GM03348 (cell line): ENCODE data around the gene NUPR1.
"Not testable (repeated sequence)": the region's sequence is repeated elsewhere in the genome, so short reads cannot be mapped to it uniquely, and the experiment has no call there.

Experiments used
- DNase-seq: peaks from one replicate; pipeline ENCODE4 v3.0.0; 2012; ENCODE audit warnings: low spot score

The NUPR1 gene, protein sequence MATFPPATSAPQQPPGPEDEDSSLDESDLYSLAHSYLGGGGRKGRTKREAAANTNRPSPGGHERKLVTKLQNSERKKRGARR

DNA sequence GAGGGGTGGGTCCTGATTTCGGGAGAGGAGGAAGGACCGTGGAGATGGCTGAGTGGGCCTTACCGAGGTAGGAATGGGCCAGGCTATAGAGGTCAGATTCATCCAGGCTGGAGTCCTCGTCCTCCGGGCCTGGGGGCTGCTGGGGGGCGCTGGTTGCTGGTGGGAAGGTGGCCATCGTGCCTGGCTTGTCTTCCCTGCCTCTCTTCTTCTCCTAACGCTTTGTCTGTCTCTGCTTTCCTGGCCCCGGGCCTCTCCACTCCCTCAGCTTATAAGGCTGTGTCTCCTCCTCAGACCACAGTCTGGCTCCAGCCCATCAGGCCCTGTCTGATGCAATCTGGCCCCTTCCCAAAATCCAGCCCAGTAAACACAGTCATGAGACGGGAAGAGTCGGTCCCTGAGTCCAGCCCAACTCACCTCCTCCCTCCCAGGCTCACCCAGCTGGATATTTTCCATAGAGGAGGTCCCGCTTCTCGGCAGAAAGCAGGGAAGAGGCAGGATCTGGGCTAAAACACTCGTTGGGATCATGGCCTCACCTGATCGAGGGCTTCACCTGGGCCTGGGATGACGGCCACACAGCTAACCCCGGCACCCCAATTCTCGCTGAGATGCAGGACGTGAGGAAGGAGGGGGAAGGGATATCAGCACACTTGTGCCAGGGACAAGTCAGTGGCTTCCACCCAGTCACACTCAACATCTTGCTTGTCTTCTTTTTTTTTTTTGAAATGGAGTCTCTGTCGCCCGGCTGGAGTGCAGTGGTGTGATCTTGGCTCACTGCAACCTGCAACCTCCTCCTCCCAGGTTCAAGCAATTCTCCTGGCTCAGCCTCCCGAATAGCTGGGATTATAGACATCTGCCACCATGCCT, at the start of gene NUPR1:
Gene NUPR1 (minus strand): TSS at position 242 of the 864 bp plus-strand sequence. CDS start 67 bp downstream, at position 175.
- peak; percentile 98 for DNase-seq

DNA sequence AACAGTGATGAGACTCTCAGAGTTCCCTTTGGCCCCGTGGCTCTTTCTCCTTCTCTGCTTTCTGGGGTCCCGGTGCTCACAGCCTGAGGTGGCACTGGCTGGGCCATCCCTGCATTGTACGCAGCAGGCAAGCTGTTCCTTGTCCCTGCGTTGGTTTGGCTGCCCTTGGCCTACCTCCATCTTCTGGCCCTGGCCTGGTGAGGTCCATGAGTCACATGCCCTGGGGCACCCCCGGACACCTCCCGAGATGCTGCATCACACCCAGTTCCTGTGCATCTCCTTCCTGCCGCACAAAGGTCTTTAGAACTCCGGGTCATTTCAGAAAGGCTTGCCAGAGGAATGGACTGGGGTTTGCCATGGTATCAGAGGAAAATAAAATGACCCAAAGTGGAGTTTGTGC, 48.6 kb upstream of the NUPR1 start:
- DNase-seq, result no peak

- DNase-seq, result no peak
Observed at GRCh38 chr16:28586466-28586865, 47.7 kb upstream of the NUPR1 start.

GRCh38 chr16:28585674-28586073, 46.9 kb upstream of the NUPR1 start:
- no peak for DNase-seq

GRCh38 chr16:28580726-28581315, 42.0 kb upstream of the NUPR1 start:
- DNase-seq, result no peak

DNA sequence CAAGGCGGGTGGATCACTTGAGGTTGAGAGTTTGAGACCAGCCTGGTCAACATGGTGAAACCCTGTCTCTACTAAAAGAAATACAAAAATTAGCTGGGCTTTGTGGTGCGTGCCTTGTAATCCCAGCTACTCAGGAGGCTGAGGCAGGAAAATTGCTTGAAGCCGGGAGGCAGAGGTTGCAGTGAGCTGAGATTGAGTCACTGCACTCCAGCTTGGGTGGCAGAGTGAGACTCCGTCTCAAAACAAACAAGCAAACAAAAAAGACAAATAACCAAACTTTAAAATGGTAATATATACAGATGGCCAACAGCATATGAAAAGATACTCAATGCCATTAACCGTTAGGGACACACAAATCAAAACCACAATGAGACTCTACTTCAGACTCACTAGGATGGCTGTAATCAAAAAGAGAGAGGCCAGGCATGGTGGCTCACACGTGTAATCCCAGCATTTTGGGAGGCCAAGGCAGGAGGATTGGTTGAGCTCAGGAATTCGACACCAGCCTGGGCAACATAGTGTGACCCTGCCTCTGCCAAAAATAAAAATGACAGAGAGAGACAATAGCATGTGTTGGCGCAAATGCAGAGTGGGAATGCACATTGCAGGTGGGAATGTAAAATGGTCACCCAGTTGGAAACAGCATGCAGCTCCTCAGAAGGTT, 36.8 kb upstream of the NUPR1 start:
- DNase-seq, result no peak

DNA sequence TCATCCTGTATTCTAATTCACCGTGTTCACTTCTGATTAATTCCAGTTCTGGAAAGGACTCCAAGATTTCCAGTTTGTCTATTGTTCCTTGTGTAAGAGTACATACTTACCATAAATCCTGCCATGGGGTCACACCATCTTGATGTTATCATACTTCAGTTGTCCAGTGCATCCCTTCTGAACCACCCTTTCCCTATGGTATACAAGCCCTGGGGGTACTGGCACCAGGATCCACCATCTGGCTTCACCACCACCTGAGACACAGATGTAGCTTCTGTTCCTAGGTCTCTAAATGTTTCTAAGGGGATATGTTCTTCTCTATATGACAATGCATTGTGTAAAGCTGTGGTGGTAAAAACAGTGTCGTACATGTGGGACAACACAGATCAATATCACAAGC, 36.2 kb upstream of the NUPR1 start:
- DNase-seq, result no peak

DNA sequence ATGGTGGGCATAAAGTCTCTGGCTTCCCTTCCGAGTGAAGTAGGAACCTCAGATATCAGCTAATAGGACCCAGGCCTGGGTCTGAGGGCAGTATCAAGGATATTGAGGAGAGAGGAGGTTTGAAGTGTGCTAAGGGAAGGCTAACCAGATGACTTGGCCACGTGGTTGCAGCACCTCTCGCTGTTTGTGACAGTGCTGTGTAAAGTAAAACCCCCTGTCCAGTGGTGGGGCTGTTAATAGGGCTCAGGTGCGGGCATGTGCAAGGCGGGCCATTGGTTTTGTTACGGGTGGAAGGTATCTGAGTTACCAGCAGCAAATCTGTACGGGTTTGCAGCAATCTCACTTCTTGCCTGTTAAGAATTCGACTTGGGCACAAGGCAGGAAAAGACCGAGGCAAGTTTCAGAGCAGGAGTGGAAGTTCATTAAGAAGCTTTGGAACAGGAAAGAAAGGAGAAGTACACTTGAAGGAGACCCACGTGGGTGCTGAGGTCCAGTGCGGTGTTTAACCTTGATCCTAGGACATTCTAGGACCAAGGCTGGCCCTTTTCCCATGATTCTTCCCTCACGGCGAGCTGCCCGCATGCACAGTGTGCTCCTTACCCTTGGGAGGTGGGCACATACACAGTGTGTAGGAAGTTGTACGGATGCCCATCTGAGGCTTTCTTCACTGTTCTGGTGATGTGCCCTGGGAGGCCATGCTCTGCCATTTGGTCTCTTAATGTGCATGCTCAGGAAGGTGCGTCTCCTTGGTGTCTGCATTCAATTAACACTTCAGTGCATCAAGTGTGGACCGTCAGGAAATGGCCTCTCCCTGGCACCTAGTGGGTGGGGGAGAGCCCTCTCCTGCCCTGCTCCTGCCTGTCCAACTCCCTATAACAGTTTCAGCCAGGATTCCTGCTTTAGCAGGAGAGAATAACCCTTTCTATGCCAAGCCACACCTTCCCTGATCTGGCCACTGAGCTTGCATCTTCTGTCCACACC, 35.3 kb upstream of the NUPR1 start:
- DNase-seq, result no peak

DNA sequence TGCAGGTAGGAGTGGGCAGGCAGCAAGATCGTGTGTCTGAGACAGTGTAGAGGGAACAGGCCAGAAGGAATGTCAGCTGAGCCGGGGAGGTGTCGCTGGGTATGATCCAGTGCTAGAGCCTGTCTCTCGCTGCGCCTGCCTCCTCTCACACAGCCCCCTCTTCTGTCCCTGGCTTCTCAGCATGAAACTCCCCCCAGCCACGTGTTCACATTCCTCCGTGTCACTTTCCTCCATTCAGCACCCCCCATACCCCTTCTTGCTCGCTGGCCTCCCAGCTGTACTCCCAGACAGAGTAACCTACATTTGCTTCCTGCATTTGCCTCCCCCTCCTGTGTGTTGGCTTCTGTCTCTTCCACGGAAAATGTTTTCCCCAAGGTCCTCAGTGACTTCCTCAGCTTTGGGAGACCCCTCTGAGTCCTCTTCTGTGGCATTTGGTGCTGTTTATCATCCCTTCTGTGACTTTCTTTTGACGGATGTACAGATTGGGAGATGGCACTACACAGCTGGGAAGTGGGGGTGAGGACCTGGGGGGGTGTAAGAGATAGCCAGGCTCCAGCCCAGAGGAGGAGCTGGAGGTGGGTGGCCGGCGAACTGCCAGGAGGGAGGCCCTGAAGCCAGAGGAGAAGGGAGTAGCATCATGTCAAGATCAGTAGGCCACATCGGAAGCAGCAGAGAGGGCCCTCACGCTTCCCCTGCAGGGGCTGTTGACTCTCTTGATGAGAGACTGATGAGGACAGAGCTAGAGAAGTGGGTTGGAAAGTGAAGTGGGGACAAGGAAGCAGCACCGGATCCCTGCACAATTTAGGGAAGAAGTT, 34.1 kb upstream of the NUPR1 start:
- DNase-seq, result no peak

- DNase-seq, result no peak
Observed at GRCh38 chr16:28569968-28570752, 31.4 kb upstream of the NUPR1 start.

GRCh38 chr16:28569021-28569420, 30.2 kb upstream of the NUPR1 start:
- no peak for DNase-seq

- DNase-seq, result no peak
Observed at GRCh38 chr16:28567292-28567691, 28.5 kb upstream of the NUPR1 start.

GRCh38 chr16:28566233-28566925, 27.6 kb upstream of the NUPR1 start:
- not testable (repeated sequence) for DNase-seq

- DNase-seq, result no peak
Observed at GRCh38 chr16:28563218-28563617, 24.4 kb upstream of the NUPR1 start.

DNA sequence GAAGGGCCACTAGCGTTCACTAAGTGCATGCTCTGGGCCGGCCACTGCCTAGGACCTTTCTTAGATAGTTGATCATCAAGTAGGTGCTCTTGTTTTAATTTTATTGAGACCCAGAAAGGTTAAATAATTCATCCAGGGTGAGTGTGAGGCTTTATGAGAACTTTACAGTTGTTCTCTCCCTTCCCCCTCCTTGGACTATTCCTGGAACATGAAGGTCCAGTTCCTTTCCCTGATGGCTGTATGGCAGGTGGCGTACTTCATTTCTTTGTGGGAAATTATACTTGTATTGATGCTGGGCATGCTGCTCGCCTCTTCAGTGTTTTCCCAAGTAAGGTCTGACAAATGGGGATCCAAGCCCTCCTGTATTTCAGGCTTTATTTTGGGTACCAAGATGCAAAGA, 23.4 kb upstream of the NUPR1 start:
- DNase-seq, result no peak

- no peak for DNase-seq
Observed at GRCh38 chr16:28561557-28562187, 22.9 kb upstream of the NUPR1 start.

DNA sequence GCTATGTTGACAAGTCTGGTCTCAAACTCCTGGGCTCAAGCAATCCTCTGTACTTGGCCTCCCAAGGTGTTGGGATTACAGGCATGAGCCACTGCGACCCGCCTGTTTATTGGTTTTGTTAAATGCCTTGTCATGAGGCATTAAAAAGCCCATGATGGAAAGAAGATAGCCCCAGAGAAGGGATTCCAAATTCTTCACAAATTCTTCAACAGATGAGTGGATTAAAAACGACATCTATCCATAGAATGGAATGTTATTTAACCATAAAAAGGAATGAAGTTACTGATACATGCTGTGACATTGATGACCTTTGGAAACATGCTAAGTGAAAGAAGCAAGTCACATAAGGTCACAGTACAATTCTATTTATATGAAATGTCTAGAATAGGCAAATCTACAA, 19.7 kb upstream of the NUPR1 start:
- DNase-seq, result no peak

DNA sequence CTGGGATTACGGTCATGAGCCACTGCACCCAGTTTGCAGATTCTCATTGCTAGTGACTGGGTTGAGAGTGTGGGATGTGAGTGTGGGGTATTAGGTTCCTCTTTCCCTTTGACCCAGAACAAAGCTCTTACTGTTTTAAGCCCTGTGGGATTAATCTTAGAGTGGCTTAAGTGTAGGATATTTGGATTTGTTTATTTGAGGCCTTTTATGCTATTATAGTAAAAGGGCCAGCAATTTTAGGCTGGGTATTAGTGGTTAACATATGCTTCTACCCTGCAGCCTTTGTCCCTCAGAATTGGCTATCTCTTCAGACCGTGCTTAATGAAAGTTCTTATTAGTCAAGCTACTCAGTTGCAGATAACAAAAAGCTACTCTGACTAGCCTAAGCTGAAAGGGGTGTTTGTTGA, 18.1 kb upstream of the NUPR1 start:
- no peak for DNase-seq

- DNase-seq, result no peak
Observed at GRCh38 chr16:28555561-28555960, 16.8 kb upstream of the NUPR1 start.
